SH-SY5Y (cell line): ENCODE results near the gene ALS2CL.

ENCODE experiments used
- GATA2 ChIP-seq: IDR thresholded peaks from 2 replicates; pipeline ENCODE4 v1.6.1; 2011; ENCODE audit warnings: mild to moderate bottlenecking, low read depth, low read length
- GATA3 ChIP-seq: IDR thresholded peaks from 2 replicates; pipeline ENCODE4 v1.6.1; 2011; ENCODE audit warnings: low read depth, mild to moderate bottlenecking, low read length, moderate library complexity

The ALS2CL gene

GRCh38 chr3:46661776-46662766 is 31.4 kb downstream of the ALS2CL start:
- no peak for TF ChIP-seq GATA3
- TF ChIP-seq GATA2, result no peak

- TF ChIP-seq GATA2 (no peak), GATA3 (no peak)
These were observed 32.6 kb downstream of the ALS2CL start for GRCh38 chr3:46660543-46661523.

- TF ChIP-seq GATA3, result no peak
- no peak for TF ChIP-seq GATA2
These were observed 33.5 kb downstream of the ALS2CL start for GRCh38 chr3:46660003-46660402.

- TF ChIP-seq GATA2, result no peak
- no peak for TF ChIP-seq GATA3
These were observed 34.2 kb downstream of the ALS2CL start for GRCh38 chr3:46659285-46659684.

- no peak for TF ChIP-seq GATA3
- no peak for TF ChIP-seq GATA2
These were observed 36.5 kb downstream of the ALS2CL start for GRCh38 chr3:46656778-46657556.

- TF ChIP-seq GATA2 (no peak), GATA3 (no peak)
These were observed 38.2 kb downstream of the ALS2CL start for GRCh38 chr3:46655271-46655670.

GRCh38 chr3:46651084-46651483 is 42.4 kb downstream of the ALS2CL start:
- TF ChIP-seq GATA2 (no peak), GATA3 (no peak)

GRCh38 chr3:46649436-46649835 is 44.0 kb downstream of the ALS2CL start:
- TF ChIP-seq GATA3, result no peak
- no peak for TF ChIP-seq GATA2

- TF ChIP-seq GATA3, result no peak
These were observed 45.4 kb downstream of the ALS2CL start for GRCh38 chr3:46648096-46648495.

- TF ChIP-seq GATA3 (no peak), GATA2 (no peak)
These were observed 46.8 kb downstream of the ALS2CL start for GRCh38 chr3:46646700-46647099.

GRCh38 chr3:46643701-46644100 is 49.8 kb downstream of the ALS2CL start:
- TF ChIP-seq GATA3, result no peak
- no peak for TF ChIP-seq GATA2

- TF ChIP-seq GATA3, result no peak
- no peak for TF ChIP-seq GATA2
These were observed 50.5 kb downstream of the ALS2CL start for GRCh38 chr3:46642971-46643370.

GRCh38 chr3:46640927-46641326 is 52.6 kb downstream of the ALS2CL start:
- no peak for TF ChIP-seq GATA3
- no peak for TF ChIP-seq GATA2

GRCh38 chr3:46639221-46639620 is 54.3 kb downstream of the ALS2CL start:
- no peak for TF ChIP-seq GATA2
- no peak for TF ChIP-seq GATA3
